ENCODE results near the gene SRL. TPM values are rescaled to one million over a fixed set of nuclear protein-coding genes. Genes with fewer than 3 reads are reported as not detected.

The SRL gene
- total and polyA plus RNA-seq, 2 of the 8 experiments (the other 6 are each of a cell fraction or from before 2014, with no cell fraction given) = 0.05 TPM; not detected in 1

- H4K91ac ChIP-seq (replicated peaks; ENCODE audit: insufficient read length, low read length) = no peak overlapping the region
- no peak overlapping the region for H3K4me3 ChIP-seq (ENCODE audit: extremely low read depth in 1 of 4, insufficient read depth in 2 of 4, low read depth in 3 of 4, low read length in 4 of 4)
- no peak overlapping the region for H2BK120ac ChIP-seq (replicated peaks; ENCODE audit: low read depth, low read length)
- H2BK5ac ChIP-seq (ENCODE audit: low read depth, low read length) = no peak overlapping the region
- H3K14ac ChIP-seq (ENCODE audit: insufficient read length) = no peak overlapping the region
- no peaks in the 10 kb centered on the region; the same call in 1 of the 2 replicates for H3K23me2 ChIP-seq (ENCODE audit: low read depth, low read length)
- no peak overlapping the region for H3K18ac ChIP-seq (ENCODE audit: extremely low read depth, low read length)
- 90% methylated on average over 12 of the region's 12 CpGs; no CpG with 5 or more reads in 1 of the 2 experiments for WGBS, 2 experiments (ENCODE audit: extremely low coverage in 1 of 2, insufficient coverage in 1 of 2, insufficient read length in 1 of 2, insufficient replicate concordance in 2 of 2, low coverage in 1 of 2, low lambda C conversion rate in 2 of 2, missing lambda C conversion rate in 1 of 2)
- no peak overlapping the region for H4K8ac ChIP-seq (ENCODE audit: extremely low read depth, insufficient read depth, low read length)
- no peaks in the 10 kb centered on the region for H3K9me3 ChIP-seq (ENCODE audit: insufficient read depth in 2 of 2, low read depth in 1 of 2, low read length in 1 of 2)
- no peaks in the 10 kb centered on the region for H3K79me2 ChIP-seq (ENCODE audit: control insufficient read depth in 1 of 2, insufficient read depth in 2 of 2, low read length in 2 of 2)
- no peak overlapping the region for H4K5ac ChIP-seq (ENCODE audit: insufficient read length, low read depth, low read length)
- FAIRE-seq (no peak), DNase-seq (ENCODE audit: low read depth in 1 of 2, low spot score in 2 of 2) (no peak)
- H2BK15ac ChIP-seq (ENCODE audit: low read length) = no peak overlapping the region
- no peaks in the 10 kb centered on the region for H4K20me1 ChIP-seq (replicated peaks in 1 of 2; ENCODE audit: control insufficient read depth in 1 of 2, insufficient read depth in 2 of 2, low read length in 2 of 2)
- no peaks in the 10 kb centered on the region for H3K27me3 ChIP-seq (replicated peaks in 1 of 4; ENCODE audit: control insufficient read depth in 3 of 4, extremely low read depth in 1 of 4, insufficient read depth in 3 of 4, low read length in 3 of 4)
- 0 out of 2 replicates have a peak overlapping the region, but pooled peaks have one; percentile 18 for H2BK12ac ChIP-seq (ENCODE audit: low read depth, low read length)
- ChIA-PET POLR2A (ENCODE audit: partially characterized antibody) (interaction anchor here (0.8 kb wide), 1 partner anchor 22 kb away, joined by 3 read pairs; no protein-coding TSS in a partner anchor), CTCF (ENCODE audit: partially characterized antibody) (interaction anchor here (0.6 to 1.9 kb wide), 11 partner anchors 10 to 440 kb away, joined by 3 to 8 read pairs (median 3); no protein-coding TSS in a partner anchor)
- peaks cover 0 to 5% (median 2%) of the 10 kb centered on the region in 4 experiments; a peak in 5 of 7 replicates for H3K4me1 ChIP-seq (replicated peaks in 1 of 4; ENCODE audit: control insufficient read depth in 3 of 4, insufficient read depth in 4 of 4, low read length in 3 of 4)
- H3K79me1 ChIP-seq (ENCODE audit: low read depth, low read length) = no peaks in the 10 kb centered on the region
- H3K56ac ChIP-seq (replicated peaks; ENCODE audit: insufficient read length, low read depth, low read length) = no peak overlapping the region
- H3K9ac ChIP-seq (replicated peaks in 1 of 4; ENCODE audit: extremely low read depth in 1 of 4, low read depth in 3 of 4, low read length in 3 of 4) = no peak overlapping the region
- H2BK20ac ChIP-seq (ENCODE audit: low read length) = no peak overlapping the region
- H3K27ac ChIP-seq (ENCODE audit: low read depth, low read length) = no peak overlapping the region
- H3K4me2 ChIP-seq (ENCODE audit: insufficient read depth in 1 of 2, low read depth in 2 of 2, low read length in 2 of 2) = no peak overlapping the region
- H2AFZ ChIP-seq (ENCODE audit: low read length) = no peak overlapping the region
- TF ChIP-seq ATF2 (IDR thresholded peaks at IDR 0.05; ENCODE audit: low read length) (no peak), GTF2F1 (IDR thresholded peaks at IDR 0.05; ENCODE audit: borderline replicate concordance, low read depth, low read length) (no peak), CHD2 (IDR thresholded peaks at IDR 0.05; ENCODE audit: low read length) (no peak), RBBP5 (IDR thresholded peaks at IDR 0.05; ENCODE audit: borderline replicate concordance, low read depth, low read length) (no peak), NRF1 (IDR thresholded peaks at IDR 0.05; ENCODE audit: low read depth, low read length) (no peak)
- H3K36me3 ChIP-seq (ENCODE audit: control insufficient read depth in 2 of 4, insufficient read depth in 4 of 4, low read length in 3 of 4) = no peaks in the 10 kb centered on the region
- no peak overlapping the region; the same call in 1 of the 2 replicates for H2AK5ac ChIP-seq (ENCODE audit: low read depth, low read length)
- no peak overlapping the region for H3K4ac ChIP-seq (replicated peaks; ENCODE audit: insufficient read length, low read depth, low read length)
- no peak overlapping the region for H3K23ac ChIP-seq (ENCODE audit: insufficient read length)
Measured at GRCh38 chr16:4249530-4250308, 7.8 kb upstream of the SRL start.

All from H1 (cell line).